ENCODE measurements around the gene ATN1.

ATN1 gene

DNA sequence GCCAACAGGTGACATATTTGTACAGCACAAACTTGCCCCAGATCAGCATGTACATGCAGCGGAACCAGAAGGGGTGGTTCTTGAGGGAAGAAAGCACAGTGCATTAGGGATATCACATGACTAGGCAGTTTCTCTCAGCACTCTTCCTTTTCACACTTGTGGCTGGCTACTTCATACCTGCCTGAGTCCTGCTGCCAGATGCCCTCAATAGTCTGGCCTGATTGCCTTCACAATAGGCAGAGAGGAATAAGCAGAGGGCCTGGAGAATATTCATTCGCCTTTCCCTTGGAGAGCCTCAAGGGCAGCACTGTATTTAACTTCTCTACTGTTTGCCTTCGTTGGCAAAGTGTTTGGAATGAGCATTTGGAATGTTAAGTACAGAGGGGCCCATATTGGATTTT lies 50.9 kb downstream of the ATN1 start:
- TF ChIP-seq, protein P1, sequence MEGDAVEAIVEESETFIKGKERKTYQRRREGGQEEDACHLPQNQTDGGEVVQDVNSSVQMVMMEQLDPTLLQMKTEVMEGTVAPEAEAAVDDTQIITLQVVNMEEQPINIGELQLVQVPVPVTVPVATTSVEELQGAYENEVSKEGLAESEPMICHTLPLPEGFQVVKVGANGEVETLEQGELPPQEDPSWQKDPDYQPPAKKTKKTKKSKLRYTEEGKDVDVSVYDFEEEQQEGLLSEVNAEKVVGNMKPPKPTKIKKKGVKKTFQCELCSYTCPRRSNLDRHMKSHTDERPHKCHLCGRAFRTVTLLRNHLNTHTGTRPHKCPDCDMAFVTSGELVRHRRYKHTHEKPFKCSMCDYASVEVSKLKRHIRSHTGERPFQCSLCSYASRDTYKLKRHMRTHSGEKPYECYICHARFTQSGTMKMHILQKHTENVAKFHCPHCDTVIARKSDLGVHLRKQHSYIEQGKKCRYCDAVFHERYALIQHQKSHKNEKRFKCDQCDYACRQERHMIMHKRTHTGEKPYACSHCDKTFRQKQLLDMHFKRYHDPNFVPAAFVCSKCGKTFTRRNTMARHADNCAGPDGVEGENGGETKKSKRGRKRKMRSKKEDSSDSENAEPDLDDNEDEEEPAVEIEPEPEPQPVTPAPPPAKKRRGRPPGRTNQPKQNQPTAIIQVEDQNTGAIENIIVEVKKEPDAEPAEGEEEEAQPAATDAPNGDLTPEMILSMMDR (IDR thresholded peaks at IDR 0.05; ENCODE audit: insufficient read depth, low read length, poor library complexity, severe bottlenecking) = no peak
- H3K36me3 ChIP-seq (ENCODE audit: control insufficient read depth, insufficient read depth, low read length) = peaks cover 49% of the 10 kb centered on the region
- H3K27me3 ChIP-seq (replicated peaks; ENCODE audit: control insufficient read depth, insufficient read depth, low read length) = no peaks in the 10 kb centered on the region
- DNase-seq (ENCODE audit: extremely low read depth, insufficient read length) = no peak
- no peak overlapping the region for H3K4me3 ChIP-seq (replicated peaks; ENCODE audit: low read depth, low read length)

DNA sequence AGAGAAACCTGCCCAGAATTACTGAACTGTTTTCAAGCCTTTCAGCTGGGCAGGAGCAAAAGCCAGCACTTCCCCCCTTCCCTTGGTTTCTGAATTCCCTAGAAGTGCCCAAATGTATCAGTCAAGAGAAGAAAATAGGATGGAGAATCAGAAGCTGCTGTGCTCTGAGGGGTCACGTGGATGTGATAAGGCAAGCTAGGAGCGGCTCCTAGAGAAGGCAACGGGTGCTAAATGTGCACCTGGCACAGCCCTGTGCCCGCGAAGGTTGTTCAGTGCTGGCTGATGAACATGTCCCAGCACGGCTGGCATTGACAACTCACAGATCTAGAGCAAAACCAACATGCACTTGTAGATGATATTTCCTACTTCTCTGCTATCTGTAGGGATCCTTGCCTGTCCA lies 51.3 kb downstream of the ATN1 start:
- TF ChIP-seq, protein P1 (IDR thresholded peaks at IDR 0.05; ENCODE audit: insufficient read depth, low read length, poor library complexity, severe bottlenecking) = no peak
- no peaks in the 10 kb centered on the region for H3K27me3 ChIP-seq (replicated peaks; ENCODE audit: control insufficient read depth, insufficient read depth, low read length)
- H3K4me3 ChIP-seq (replicated peaks; ENCODE audit: low read depth, low read length) = no peak overlapping the region
- DNase-seq (ENCODE audit: extremely low read depth, insufficient read length) = no peak
- peaks cover 47% of the 10 kb centered on the region for H3K36me3 ChIP-seq (ENCODE audit: control insufficient read depth, insufficient read depth, low read length)

DNA sequence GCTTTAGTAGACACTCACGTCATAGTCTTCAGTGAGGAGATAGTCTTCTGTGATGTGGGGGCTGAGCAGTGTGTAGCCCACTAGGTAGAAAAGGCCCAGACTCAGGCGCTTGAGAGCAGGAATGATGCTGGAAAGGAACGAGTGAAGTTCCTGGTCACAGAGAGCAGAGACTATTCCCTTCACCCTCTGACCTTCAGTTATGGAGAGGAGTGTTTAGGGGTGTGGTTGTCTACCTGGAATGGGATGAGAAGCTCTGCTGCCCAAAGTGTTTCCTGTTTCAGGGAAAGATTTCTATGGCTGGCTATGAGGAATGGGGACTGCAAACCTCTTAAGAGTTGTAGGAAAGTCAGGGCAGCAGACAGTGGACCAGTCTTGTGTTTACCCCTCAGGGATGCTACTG lies 51.7 kb downstream of the ATN1 start:
- Histone ChIP-seq H3K4me3 (replicated peaks; ENCODE audit: low read depth, low read length) (no peak overlapping the region), H3K36me3 (ENCODE audit: control insufficient read depth, insufficient read depth, low read length) (peaks cover 44% of the 10 kb centered on the region), H3K27me3 (replicated peaks; ENCODE audit: control insufficient read depth, insufficient read depth, low read length) (no peaks in the 10 kb centered on the region)
- DNase-seq (ENCODE audit: extremely low read depth, insufficient read length) = no peak
- TF ChIP-seq, protein P1 (IDR thresholded peaks at IDR 0.05; ENCODE audit: insufficient read depth, low read length, poor library complexity, severe bottlenecking) = no peak

DNA sequence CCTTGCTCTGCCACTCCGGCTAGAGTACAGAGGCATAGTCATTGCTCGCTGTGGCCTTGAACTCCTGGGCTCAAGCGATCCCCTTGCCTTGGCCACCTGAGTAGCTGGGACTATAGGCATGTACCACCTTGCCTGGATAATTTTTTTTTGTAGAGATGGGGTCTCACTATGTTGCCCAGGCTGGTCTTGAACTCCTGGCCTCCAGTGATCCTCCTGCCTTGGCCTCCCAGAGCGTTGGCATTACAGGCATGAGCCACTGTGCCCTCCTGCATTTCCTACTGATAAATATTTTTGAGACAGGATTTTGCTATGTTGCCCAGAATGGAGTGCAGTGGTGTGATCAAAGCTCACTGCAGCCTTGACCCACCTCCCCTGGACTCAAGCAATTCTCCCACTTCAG lies 52.3 kb downstream of the ATN1 start:
- H3K4me3 ChIP-seq (replicated peaks; ENCODE audit: low read depth, low read length) = no peak overlapping the region
- peaks cover 44% of the 10 kb centered on the region for H3K36me3 ChIP-seq (ENCODE audit: control insufficient read depth, insufficient read depth, low read length)
- no peak for DNase-seq (ENCODE audit: extremely low read depth, insufficient read length)
- TF ChIP-seq, protein P1 (IDR thresholded peaks at IDR 0.05; ENCODE audit: insufficient read depth, low read length, poor library complexity, severe bottlenecking) = no peak
- no peaks in the 10 kb centered on the region for H3K27me3 ChIP-seq (replicated peaks; ENCODE audit: control insufficient read depth, insufficient read depth, low read length)

DNA sequence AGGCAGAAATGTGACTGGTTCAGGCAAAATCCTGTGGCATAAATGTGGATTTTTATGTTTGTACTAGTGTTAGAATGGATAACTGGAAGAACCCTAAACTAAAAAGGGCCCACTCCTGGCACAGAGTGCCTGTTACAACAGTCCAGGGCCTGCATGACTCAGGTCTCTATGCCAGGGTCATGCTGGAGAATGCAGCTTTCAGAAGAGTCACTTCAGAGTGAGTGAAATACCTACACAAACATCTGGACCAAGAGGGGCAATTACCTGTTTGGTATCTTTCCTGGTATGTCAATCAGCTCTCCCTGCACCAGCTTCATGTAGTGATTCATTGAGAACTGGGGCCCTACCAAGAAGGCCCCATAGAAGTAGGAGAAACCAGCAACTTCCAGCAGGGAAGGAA lies 53.0 kb downstream of the ATN1 start:
- TF ChIP-seq, protein P1 (IDR thresholded peaks at IDR 0.05; ENCODE audit: insufficient read depth, low read length, poor library complexity, severe bottlenecking) = no peak
- H3K36me3 ChIP-seq (ENCODE audit: control insufficient read depth, insufficient read depth, low read length) = peaks cover 38% of the 10 kb centered on the region
- DNase-seq (ENCODE audit: extremely low read depth, insufficient read length) = no peak
- H3K27me3 ChIP-seq (replicated peaks; ENCODE audit: control insufficient read depth, insufficient read depth, low read length) = no peaks in the 10 kb centered on the region
- H3K4me3 ChIP-seq (replicated peaks; ENCODE audit: low read depth, low read length) = no peak overlapping the region
